ENCODE data around the gene NAP1L1.

GRCh38 chr12:76057326-76057725 lies 27.2 kb downstream of the NAP1L1 start:
- TF ChIP-seq CTCF (IDR thresholded peaks at IDR 0.05) (no peak), POLR2A (IDR thresholded peaks at IDR 0.05) (no peak)
